ENCODE results near the gene UBAC2.

UBAC2 gene

GRCh38 chr13:99270518-99270917, 69.9 kb downstream of the UBAC2 start:
- H3K36me3 ChIP-seq (ENCODE audit: control insufficient read depth in 2 of 2, insufficient read depth in 2 of 2, low read length in 2 of 2): peaks cover 3 to 4% of the 10 kb centered on the region in 2 donors
- no peak overlapping the region for H3K4me3 ChIP-seq (ENCODE audit: low read length in 2 of 2)
- no peak overlapping the region for H3K9ac ChIP-seq (ENCODE audit: low read length in 2 of 2)
- peaks cover 0 to 4% of the 10 kb centered on the region in 2 donors for H3K9me3 ChIP-seq (ENCODE audit: control insufficient read depth in 2 of 2, low read length in 2 of 2)
- H3K4me1 ChIP-seq (ENCODE audit: control insufficient read depth, insufficient read depth, low read length): no peaks in the 10 kb centered on the region
- no peak overlapping the region for H3K27ac ChIP-seq (ENCODE audit: low read length)
- H3K27me3 ChIP-seq (ENCODE audit: control insufficient read depth in 1 of 2, insufficient read depth in 2 of 2, low read length in 2 of 2): no peaks in the 10 kb centered on the region

GRCh38 chr13:99271249-99271648, 70.6 kb downstream of the UBAC2 start:
- Histone ChIP-seq H3K36me3 (ENCODE audit: control insufficient read depth in 2 of 2, insufficient read depth in 2 of 2, low read length in 2 of 2) (peaks cover 3 to 4% of the 10 kb centered on the region in 2 donors), H3K27me3 (ENCODE audit: control insufficient read depth in 1 of 2, insufficient read depth in 2 of 2, low read length in 2 of 2) (no peaks in the 10 kb centered on the region), H3K9me3 (ENCODE audit: control insufficient read depth in 2 of 2, low read length in 2 of 2) (peaks cover 0 to 4% of the 10 kb centered on the region in 2 donors), H3K27ac (ENCODE audit: low read length) (no peak overlapping the region), H3K4me1 (ENCODE audit: control insufficient read depth, insufficient read depth, low read length) (no peaks in the 10 kb centered on the region), H3K4me3 (ENCODE audit: low read length in 2 of 2) (no peak overlapping the region), H3K9ac (ENCODE audit: low read length in 2 of 2) (no peak overlapping the region)

GRCh38 chr13:99272481-99272880, 71.8 kb downstream of the UBAC2 start:
- H3K27me3 ChIP-seq (ENCODE audit: control insufficient read depth in 1 of 2, insufficient read depth in 2 of 2, low read length in 2 of 2): no peaks in the 10 kb centered on the region
- peaks cover 3 to 4% of the 10 kb centered on the region in 2 donors for H3K36me3 ChIP-seq (ENCODE audit: control insufficient read depth in 2 of 2, insufficient read depth in 2 of 2, low read length in 2 of 2)
- H3K9me3 ChIP-seq (ENCODE audit: control insufficient read depth in 2 of 2, low read length in 2 of 2): peaks cover 0 to 4% of the 10 kb centered on the region in 2 donors
- no peaks in the 10 kb centered on the region for H3K4me1 ChIP-seq (ENCODE audit: control insufficient read depth, insufficient read depth, low read length)
- no peak overlapping the region for H3K9ac ChIP-seq (ENCODE audit: low read length in 2 of 2)
- H3K4me3 ChIP-seq (ENCODE audit: low read length in 2 of 2): no peak overlapping the region
- no peak overlapping the region for H3K27ac ChIP-seq (ENCODE audit: low read length)

DNA sequence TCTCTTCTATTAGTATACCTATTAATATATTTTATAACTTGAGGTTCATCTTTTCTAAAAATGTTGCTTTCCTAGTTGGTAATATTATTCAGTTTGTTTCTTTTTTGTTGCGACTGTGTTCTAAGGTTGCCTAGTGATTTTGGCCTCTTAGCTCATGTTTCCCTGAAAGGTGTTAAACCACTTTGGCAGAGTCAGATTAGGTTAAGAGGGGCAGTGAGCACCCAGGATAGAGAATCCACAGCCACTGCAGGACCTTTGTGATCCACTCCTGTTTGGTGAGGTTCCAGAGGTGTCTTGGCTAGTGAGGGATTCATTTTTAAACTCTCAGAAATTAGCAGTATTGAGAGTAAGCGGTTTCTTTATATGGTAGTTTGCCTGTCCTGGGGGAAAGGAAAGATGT, 72.5 kb downstream of the UBAC2 start:
- Histone ChIP-seq H3K9ac (ENCODE audit: low read length in 2 of 2) (no peak overlapping the region), H3K27me3 (ENCODE audit: control insufficient read depth in 1 of 2, insufficient read depth in 2 of 2, low read length in 2 of 2) (no peaks in the 10 kb centered on the region), H3K4me1 (ENCODE audit: control insufficient read depth, insufficient read depth, low read length) (no peaks in the 10 kb centered on the region), H3K9me3 (ENCODE audit: control insufficient read depth in 2 of 2, low read length in 2 of 2) (peaks cover 0 to 4% of the 10 kb centered on the region in 2 donors), H3K36me3 (ENCODE audit: control insufficient read depth in 2 of 2, insufficient read depth in 2 of 2, low read length in 2 of 2) (peaks cover 0 to 3% of the 10 kb centered on the region in 2 donors), H3K27ac (ENCODE audit: low read length) (no peak overlapping the region), H3K4me3 (ENCODE audit: low read length in 2 of 2) (no peak overlapping the region)

DNA sequence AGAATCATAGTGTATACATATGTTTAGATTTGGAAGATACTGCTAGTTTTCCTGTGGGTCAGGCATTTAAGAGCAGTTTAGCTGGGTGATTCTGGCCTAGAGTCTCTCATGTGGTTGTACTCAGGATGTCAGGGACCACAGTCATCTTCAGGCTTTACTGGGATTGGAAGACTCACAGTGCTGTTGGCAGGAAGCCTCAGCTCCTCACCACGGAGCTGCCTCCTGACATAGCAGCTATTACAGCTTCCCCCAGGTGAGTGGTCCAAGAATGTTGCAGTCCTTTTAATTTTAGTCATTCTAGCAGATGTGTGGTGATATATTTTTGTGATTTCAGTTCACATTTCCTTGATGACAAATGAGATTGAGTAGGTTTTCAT, 74.4 kb downstream of the UBAC2 start:
- Histone ChIP-seq H3K9me3 (ENCODE audit: control insufficient read depth in 2 of 2, low read length in 2 of 2) (peaks cover 0 to 4% of the 10 kb centered on the region in 2 donors), H3K9ac (ENCODE audit: low read length in 2 of 2) (no peak overlapping the region), H3K36me3 (ENCODE audit: control insufficient read depth in 2 of 2, insufficient read depth in 2 of 2, low read length in 2 of 2) (peaks cover 0 to 3% of the 10 kb centered on the region in 2 donors), H3K27ac (ENCODE audit: low read length) (no peak overlapping the region), H3K4me3 (ENCODE audit: low read length in 2 of 2) (no peak overlapping the region), H3K27me3 (ENCODE audit: control insufficient read depth in 1 of 2, insufficient read depth in 2 of 2, low read length in 2 of 2) (no peaks in the 10 kb centered on the region), H3K4me1 (ENCODE audit: control insufficient read depth, insufficient read depth, low read length) (no peaks in the 10 kb centered on the region)

DNA sequence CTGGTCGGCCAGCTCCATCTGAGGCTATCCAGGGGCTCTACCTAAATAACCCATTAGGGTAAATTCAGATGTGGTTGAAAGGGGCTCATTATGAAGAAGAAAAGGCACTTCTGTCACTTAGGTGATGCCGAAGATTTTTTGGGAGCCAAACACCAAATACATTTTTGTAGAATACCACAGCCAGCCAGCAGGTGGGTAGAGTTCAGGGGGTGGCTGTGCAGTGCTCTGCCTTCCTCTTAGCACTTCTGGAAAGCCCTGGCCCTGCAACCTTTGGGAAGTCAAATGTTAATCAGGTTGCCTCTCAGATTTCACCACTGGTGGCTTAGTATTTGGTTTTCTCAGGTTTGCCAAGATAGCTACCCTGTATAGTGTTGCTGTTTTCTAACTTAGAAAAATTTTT, 76.1 kb downstream of the UBAC2 start:
- Histone ChIP-seq H3K27ac (ENCODE audit: low read length) (no peak overlapping the region), H3K9me3 (ENCODE audit: control insufficient read depth in 2 of 2, low read length in 2 of 2) (peaks cover 0 to 4% of the 10 kb centered on the region in 2 donors), H3K9ac (ENCODE audit: low read length in 2 of 2) (no peak overlapping the region), H3K36me3 (ENCODE audit: control insufficient read depth in 2 of 2, insufficient read depth in 2 of 2, low read length in 2 of 2) (peaks cover 0 to 3% of the 10 kb centered on the region in 2 donors), H3K4me3 (ENCODE audit: low read length in 2 of 2) (no peak overlapping the region), H3K4me1 (ENCODE audit: control insufficient read depth, insufficient read depth, low read length) (peaks cover 2% of the 10 kb centered on the region), H3K27me3 (ENCODE audit: control insufficient read depth in 1 of 2, insufficient read depth in 2 of 2, low read length in 2 of 2) (no peaks in the 10 kb centered on the region)

GRCh38 chr13:99277629-99278028, 77.0 kb downstream of the UBAC2 start:
- Histone ChIP-seq H3K27ac (ENCODE audit: low read length) (no peak overlapping the region), H3K9me3 (ENCODE audit: control insufficient read depth in 2 of 2, low read length in 2 of 2) (peaks cover 0 to under 1% of the 10 kb centered on the region in 2 donors), H3K4me3 (ENCODE audit: low read length in 2 of 2) (no peak overlapping the region), H3K4me1 (ENCODE audit: control insufficient read depth, insufficient read depth, low read length) (peaks cover 8% of the 10 kb centered on the region), H3K27me3 (ENCODE audit: control insufficient read depth in 1 of 2, insufficient read depth in 2 of 2, low read length in 2 of 2) (no peaks in the 10 kb centered on the region), H3K9ac (ENCODE audit: low read length in 2 of 2) (no peak overlapping the region), H3K36me3 (ENCODE audit: control insufficient read depth in 2 of 2, insufficient read depth in 2 of 2, low read length in 2 of 2) (peaks cover 0 to 3% of the 10 kb centered on the region in 2 donors)

DNA sequence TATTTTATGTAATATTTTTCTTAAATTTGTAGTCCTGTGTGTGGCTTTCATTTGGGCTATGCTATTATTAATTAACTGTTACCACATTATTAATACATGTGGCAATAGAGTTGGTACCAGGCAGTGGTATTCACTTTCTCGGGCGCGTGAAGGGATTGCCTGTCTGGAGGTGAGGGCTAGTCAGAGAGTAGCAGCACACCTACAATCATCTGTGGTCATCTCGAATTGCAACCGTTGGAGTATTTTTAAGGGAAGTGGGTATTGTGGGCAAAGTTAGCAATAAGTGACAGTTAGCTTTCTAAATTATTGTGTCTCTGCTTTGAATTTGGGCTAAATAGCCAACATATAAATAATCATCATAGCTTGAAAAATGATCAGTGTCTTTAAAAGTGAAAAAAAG, 77.5 kb downstream of the UBAC2 start:
- Histone ChIP-seq H3K27ac (ENCODE audit: low read length) (no peak overlapping the region), H3K4me1 (ENCODE audit: control insufficient read depth, insufficient read depth, low read length) (peaks cover 8% of the 10 kb centered on the region), H3K4me3 (ENCODE audit: low read length in 2 of 2) (no peak overlapping the region), H3K9me3 (ENCODE audit: control insufficient read depth in 2 of 2, low read length in 2 of 2) (no peaks in the 10 kb centered on the region), H3K9ac (ENCODE audit: low read length in 2 of 2) (no peak overlapping the region), H3K36me3 (ENCODE audit: control insufficient read depth in 2 of 2, insufficient read depth in 2 of 2, low read length in 2 of 2) (peaks cover 0 to 3% of the 10 kb centered on the region in 2 donors), H3K27me3 (ENCODE audit: control insufficient read depth in 1 of 2, insufficient read depth in 2 of 2, low read length in 2 of 2) (no peaks in the 10 kb centered on the region)

- no peaks in the 10 kb centered on the region for H3K9me3 ChIP-seq (ENCODE audit: control insufficient read depth in 2 of 2, low read length in 2 of 2)
- peaks cover 0 to 3% of the 10 kb centered on the region in 2 donors for H3K36me3 ChIP-seq (ENCODE audit: control insufficient read depth in 2 of 2, insufficient read depth in 2 of 2, low read length in 2 of 2)
- H3K4me3 ChIP-seq (ENCODE audit: low read length in 2 of 2): no peak overlapping the region
- peaks cover 8% of the 10 kb centered on the region for H3K4me1 ChIP-seq (ENCODE audit: control insufficient read depth, insufficient read depth, low read length)
- H3K9ac ChIP-seq (ENCODE audit: low read length in 2 of 2): no peak overlapping the region
- no peak overlapping the region for H3K27ac ChIP-seq (ENCODE audit: low read length)
- H3K27me3 ChIP-seq (ENCODE audit: control insufficient read depth in 1 of 2, insufficient read depth in 2 of 2, low read length in 2 of 2): no peaks in the 10 kb centered on the region
These were observed 78.2 kb downstream of the UBAC2 start for GRCh38 chr13:99278843-99279242.

- H3K36me3 ChIP-seq (ENCODE audit: control insufficient read depth in 2 of 2, insufficient read depth in 2 of 2, low read length in 2 of 2): peaks cover 0 to 3% of the 10 kb centered on the region in 2 donors
- H3K27me3 ChIP-seq (ENCODE audit: control insufficient read depth in 1 of 2, insufficient read depth in 2 of 2, low read length in 2 of 2): no peaks in the 10 kb centered on the region
- no peak overlapping the region for H3K9ac ChIP-seq (ENCODE audit: low read length in 2 of 2)
- H3K9me3 ChIP-seq (ENCODE audit: control insufficient read depth in 2 of 2, low read length in 2 of 2): no peaks in the 10 kb centered on the region
- peaks cover 8% of the 10 kb centered on the region for H3K4me1 ChIP-seq (ENCODE audit: control insufficient read depth, insufficient read depth, low read length)
- H3K27ac ChIP-seq (ENCODE audit: low read length): no peak overlapping the region
- H3K4me3 ChIP-seq (ENCODE audit: low read length in 2 of 2): no peak overlapping the region
These were observed 79.0 kb downstream of the UBAC2 start for GRCh38 chr13:99279637-99280036.

- no peak overlapping the region for H3K9ac ChIP-seq (ENCODE audit: low read length in 2 of 2)
- H3K27me3 ChIP-seq (ENCODE audit: control insufficient read depth in 1 of 2, insufficient read depth in 2 of 2, low read length in 2 of 2): no peaks in the 10 kb centered on the region
- no peaks in the 10 kb centered on the region for H3K36me3 ChIP-seq (ENCODE audit: control insufficient read depth in 2 of 2, insufficient read depth in 2 of 2, low read length in 2 of 2)
- H3K4me3 ChIP-seq (ENCODE audit: low read length in 2 of 2): no peak overlapping the region
- peaks cover 8% of the 10 kb centered on the region for H3K4me1 ChIP-seq (ENCODE audit: control insufficient read depth, insufficient read depth, low read length)
- H3K9me3 ChIP-seq (ENCODE audit: control insufficient read depth in 2 of 2, low read length in 2 of 2): no peaks in the 10 kb centered on the region
- H3K27ac ChIP-seq (ENCODE audit: low read length): no peak overlapping the region
These were observed 79.5 kb downstream of the UBAC2 start for GRCh38 chr13:99280166-99280565.
